Stimulated activated naive CD8-positive, alpha-beta T cell treated with anti-CD3 and anti-CD28 coated beads, Interleukin-15, Interleukin-2, amounts not matched to agents 100 ng/mL and 50 ng/mL, for 24 hours (primary cell): Measurements from ENCODE around the gene KCNA3.
"Not testable (repeated sequence)": the region's sequence is repeated elsewhere in the genome, so short reads cannot be mapped to it uniquely, and the experiment has no call there.

Experiments
- H3K27ac Mint-ChIP-seq: one replicate; pipeline ENCODE4 v1.8.0; 2021; ENCODE audit warnings: mild to moderate bottlenecking, mixed read lengths
- H3K27me3 Mint-ChIP-seq: one replicate; pipeline ENCODE4 v1.8.0; 2021; ENCODE audit warnings: mixed read lengths
- H3K36me3 Mint-ChIP-seq: one replicate; pipeline ENCODE4 v1.8.0; 2021; ENCODE audit warnings: low read depth, mixed read lengths
- H3K4me1 Mint-ChIP-seq: one replicate; pipeline ENCODE4 v1.8.0; 2021; ENCODE audit warnings: low read depth, mixed read lengths
- H3K4me3 Mint-ChIP-seq: one replicate; pipeline ENCODE4 v1.8.0; 2021; ENCODE audit warnings: mild to moderate bottlenecking, mixed read lengths
- H3K9me3 Mint-ChIP-seq: one replicate; pipeline ENCODE4 v1.8.0; 2021; ENCODE audit warnings: mixed read lengths

Gene KCNA3

GRCh38 chr1:110672001-110672752 lies 2.6 kb downstream of the KCNA3 start:
- Mint-ChIP-seq H3K36me3 (peaks cover 6% of the 10 kb centered on the region), H3K4me3 (peak overlapping the region; percentile 98), H3K9me3 (no peaks in the 10 kb centered on the region), H3K27me3 (no peaks in the 10 kb centered on the region), H3K4me1 (peaks cover 71% of the 10 kb centered on the region), H3K27ac (peak overlapping the region; percentile 94)

GRCh38 chr1:110671361-110671760 lies 3.4 kb downstream of the KCNA3 start:
- H3K9me3 Mint-ChIP-seq = no peaks in the 10 kb centered on the region
- H3K4me1 Mint-ChIP-seq = peaks cover 72% of the 10 kb centered on the region
- peak overlapping the region; percentile 94 for H3K27ac Mint-ChIP-seq
- H3K36me3 Mint-ChIP-seq = peaks cover 6% of the 10 kb centered on the region
- H3K27me3 Mint-ChIP-seq = no peaks in the 10 kb centered on the region
- H3K4me3 Mint-ChIP-seq = peak overlapping the region; percentile 98

DNA sequence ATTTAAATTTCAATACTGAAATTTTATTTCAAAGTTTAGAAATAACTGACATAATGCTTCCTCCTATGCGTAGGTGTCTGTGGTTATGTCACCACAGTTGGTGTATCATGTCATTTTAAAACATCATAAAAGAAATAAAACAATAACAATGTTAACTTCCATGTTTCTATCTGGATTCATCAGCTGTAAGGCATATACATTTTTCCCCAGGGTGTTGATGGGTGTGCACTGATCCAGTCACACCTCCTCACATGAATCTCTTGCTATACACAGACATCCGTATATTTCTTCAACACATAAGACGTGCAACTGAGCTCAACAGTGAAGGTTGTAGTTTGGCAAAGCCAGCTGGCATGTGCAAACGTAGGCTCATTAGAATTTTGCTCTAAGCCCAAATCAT lies 6.2 kb downstream of the KCNA3 start:
- Mint-ChIP-seq H3K4me3 (peak overlapping the region; percentile 67), H3K4me1 (peaks cover 61% of the 10 kb centered on the region)

GRCh38 chr1:110667776-110668175 lies 7.0 kb downstream of the KCNA3 start:
- Mint-ChIP-seq H3K27ac (no peak overlapping the region), H3K27me3 (no peaks in the 10 kb centered on the region), H3K4me3 (peak overlapping the region; percentile 42), H3K36me3 (no peaks in the 10 kb centered on the region), H3K4me1 (peaks cover 58% of the 10 kb centered on the region), H3K9me3 (no peaks in the 10 kb centered on the region)

More for the DNA sequence above, 6.2 kb downstream of the KCNA3 start:
- H3K36me3 Mint-ChIP-seq = peaks cover 4% of the 10 kb centered on the region
- H3K27me3 Mint-ChIP-seq = no peaks in the 10 kb centered on the region
- H3K9me3 Mint-ChIP-seq = no peaks in the 10 kb centered on the region
- peak overlapping the region; percentile 77 for H3K27ac Mint-ChIP-seq

GRCh38 chr1:110663241-110663640 lies 11.5 kb downstream of the KCNA3 start:
- Mint-ChIP-seq H3K4me3 (no peak overlapping the region), H3K27ac (no peak overlapping the region)

DNA sequence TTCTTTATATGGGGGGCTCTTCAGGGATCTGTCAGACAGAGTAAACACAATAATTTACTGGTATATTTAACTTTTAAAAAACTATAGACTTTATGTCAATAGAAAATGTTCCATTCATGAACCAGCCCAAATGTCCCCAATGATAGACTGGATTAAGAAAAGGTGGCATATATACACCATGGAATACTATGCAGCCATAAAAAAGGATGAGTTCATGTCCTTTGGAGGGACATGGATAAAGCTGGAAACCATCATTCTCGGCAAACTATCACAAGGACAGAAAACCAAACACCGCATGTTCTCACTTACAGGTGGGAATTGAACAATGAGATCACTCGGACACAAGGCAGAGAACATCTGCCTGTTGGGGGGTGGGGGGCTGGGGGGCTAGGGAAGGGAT lies 15.2 kb downstream of the KCNA3 start:
- not testable (repeated sequence) for H3K9me3 Mint-ChIP-seq, H3K27me3 Mint-ChIP-seq, H3K4me3 Mint-ChIP-seq, H3K27ac Mint-ChIP-seq
- Mint-ChIP-seq H3K4me1 (peaks cover 22% of the 10 kb centered on the region), H3K36me3 (peaks cover 36% of the 10 kb centered on the region)

More at GRCh38 chr1:110663241-110663640, 11.5 kb downstream of the KCNA3 start:
- Mint-ChIP-seq H3K27me3 (no peaks in the 10 kb centered on the region), H3K9me3 (no peaks in the 10 kb centered on the region), H3K36me3 (peaks cover 30% of the 10 kb centered on the region), H3K4me1 (peaks cover 16% of the 10 kb centered on the region)

- peaks cover 28% of the 10 kb centered on the region for H3K4me1 Mint-ChIP-seq
- H3K9me3 Mint-ChIP-seq = no peaks in the 10 kb centered on the region
- no peaks in the 10 kb centered on the region for H3K27me3 Mint-ChIP-seq
- no peak overlapping the region for H3K4me3 Mint-ChIP-seq
- H3K27ac Mint-ChIP-seq = no peak overlapping the region
- peaks cover 32% of the 10 kb centered on the region for H3K36me3 Mint-ChIP-seq
Observed at GRCh38 chr1:110657351-110657750, 17.4 kb downstream of the KCNA3 start.

GRCh38 chr1:110650609-110651008 lies 24.1 kb downstream of the KCNA3 start:
- Mint-ChIP-seq H3K4me1 (peaks cover 23% of the 10 kb centered on the region), H3K36me3 (no peaks in the 10 kb centered on the region), H3K9me3 (no peaks in the 10 kb centered on the region), H3K4me3 (no peak overlapping the region), H3K27ac (no peak overlapping the region), H3K27me3 (no peaks in the 10 kb centered on the region)

- Mint-ChIP-seq H3K4me1 (peaks cover 24% of the 10 kb centered on the region), H3K36me3 (no peaks in the 10 kb centered on the region), H3K9me3 (no peaks in the 10 kb centered on the region), H3K27ac (no peak overlapping the region), H3K4me3 (no peak overlapping the region), H3K27me3 (no peaks in the 10 kb centered on the region)
Observed at GRCh38 chr1:110648417-110648816, 26.3 kb downstream of the KCNA3 start.

- Mint-ChIP-seq H3K27me3 (no peaks in the 10 kb centered on the region), H3K36me3 (no peaks in the 10 kb centered on the region), H3K4me3 (no peak overlapping the region), H3K9me3 (no peaks in the 10 kb centered on the region), H3K27ac (no peak overlapping the region), H3K4me1 (peaks cover 30% of the 10 kb centered on the region)
Observed at GRCh38 chr1:110647254-110647891, 27.4 kb downstream of the KCNA3 start.

- no peaks in the 10 kb centered on the region for H3K27me3 Mint-ChIP-seq
Observed at GRCh38 chr1:110645821-110646735, 28.7 kb downstream of the KCNA3 start.

DNA sequence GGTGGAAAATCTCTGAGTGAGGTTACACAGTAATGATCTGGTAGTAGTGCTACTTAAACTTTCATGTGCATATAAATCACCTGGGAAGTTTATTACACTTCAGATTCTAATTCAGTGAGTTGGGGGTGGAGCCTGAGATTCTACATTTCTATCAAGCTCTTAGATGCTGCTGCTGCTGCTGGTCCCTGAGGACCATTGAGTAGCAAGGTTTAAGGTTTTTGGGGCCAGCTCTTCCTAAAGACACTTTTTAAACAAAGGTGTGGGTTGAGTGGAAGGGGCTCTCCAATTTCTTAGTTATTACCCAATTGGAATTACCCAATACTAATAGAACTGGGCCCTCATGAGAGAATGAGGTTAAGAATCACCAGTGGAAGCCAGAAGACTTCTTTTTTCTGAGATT lies 29.5 kb downstream of the KCNA3 start:
- H3K4me3 Mint-ChIP-seq = no peak overlapping the region
- H3K4me1 Mint-ChIP-seq = peaks cover 39% of the 10 kb centered on the region
- H3K27ac Mint-ChIP-seq = no peak overlapping the region

More at GRCh38 chr1:110645821-110646735, 28.7 kb downstream of the KCNA3 start:
- peaks cover 3% of the 10 kb centered on the region for H3K9me3 Mint-ChIP-seq
- peak overlapping the region; percentile 82 for H3K27ac Mint-ChIP-seq
- peak overlapping the region; percentile 32 for H3K4me3 Mint-ChIP-seq
- H3K4me1 Mint-ChIP-seq = peaks cover 37% of the 10 kb centered on the region
- no peaks in the 10 kb centered on the region for H3K36me3 Mint-ChIP-seq

GRCh38 chr1:110643879-110644472 lies 30.8 kb downstream of the KCNA3 start:
- Mint-ChIP-seq H3K9me3 (peaks cover 10% of the 10 kb centered on the region), H3K27me3 (no peaks in the 10 kb centered on the region), H3K36me3 (no peaks in the 10 kb centered on the region), H3K4me3 (no peak overlapping the region), H3K27ac (no peak overlapping the region), H3K4me1 (peaks cover 52% of the 10 kb centered on the region)

More for the DNA sequence above, 29.5 kb downstream of the KCNA3 start:
- no peaks in the 10 kb centered on the region for H3K36me3 Mint-ChIP-seq
- H3K27me3 Mint-ChIP-seq = no peaks in the 10 kb centered on the region
- H3K9me3 Mint-ChIP-seq = peaks cover 7% of the 10 kb centered on the region

- Mint-ChIP-seq H3K4me1 (peaks cover 86% of the 10 kb centered on the region), H3K36me3 (no peaks in the 10 kb centered on the region), H3K4me3 (no peak overlapping the region), H3K27ac (peak overlapping the region; percentile 8), H3K27me3 (no peaks in the 10 kb centered on the region), H3K9me3 (peaks cover 10% of the 10 kb centered on the region)
Observed at GRCh38 chr1:110639724-110640386, 34.9 kb downstream of the KCNA3 start.
